Stimulated activated CD8-positive, alpha-beta memory T cell treated with anti-CD3 and anti-CD28 coated beads, Interleukin-4, amount 100 ng/mL, for 48 hours (primary cell): Measurements from ENCODE around the gene VWA5B1.

ENCODE experiments used
- DNase-seq: peaks from one replicate; pipeline ENCODE4 v3.0.0-alpha.2; 2020

VWA5B1 gene

DNA sequence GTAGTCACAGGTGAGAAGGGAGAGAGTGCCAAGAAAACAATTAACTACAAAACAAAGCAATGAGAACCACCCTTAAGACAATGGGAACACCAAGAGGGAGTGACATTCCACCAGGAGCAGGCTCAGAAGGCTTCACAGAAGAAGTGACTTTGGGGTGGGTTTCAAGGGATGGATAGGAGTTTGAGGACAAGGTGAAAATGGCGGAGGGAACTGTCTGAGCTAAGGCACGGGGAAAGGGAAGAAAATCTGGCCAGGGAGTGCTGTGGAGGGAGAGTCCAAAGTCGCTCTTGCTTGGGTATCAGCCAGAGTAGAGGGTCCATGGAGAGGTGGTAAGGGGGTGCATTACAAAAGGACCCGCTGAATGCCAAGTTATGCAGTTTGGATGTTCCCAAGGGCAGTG is 108.1 kb downstream of the VWA5B1 start:
- no peak for DNase-seq

GRCh38 chr1:20399196-20399595 is 108.5 kb downstream of the VWA5B1 start:
- no peak for DNase-seq

GRCh38 chr1:20399606-20400180 is 109.0 kb downstream of the VWA5B1 start:
- no peak for DNase-seq

- DNase-seq, result peak; percentile 6
These were observed 109.9 kb downstream of the VWA5B1 start for GRCh38 chr1:20400341-20401177.

- no peak for DNase-seq
These were observed 110.8 kb downstream of the VWA5B1 start for GRCh38 chr1:20401405-20402010.

- no peak for DNase-seq
These were observed 112.1 kb downstream of the VWA5B1 start for GRCh38 chr1:20402585-20403422.

DNA sequence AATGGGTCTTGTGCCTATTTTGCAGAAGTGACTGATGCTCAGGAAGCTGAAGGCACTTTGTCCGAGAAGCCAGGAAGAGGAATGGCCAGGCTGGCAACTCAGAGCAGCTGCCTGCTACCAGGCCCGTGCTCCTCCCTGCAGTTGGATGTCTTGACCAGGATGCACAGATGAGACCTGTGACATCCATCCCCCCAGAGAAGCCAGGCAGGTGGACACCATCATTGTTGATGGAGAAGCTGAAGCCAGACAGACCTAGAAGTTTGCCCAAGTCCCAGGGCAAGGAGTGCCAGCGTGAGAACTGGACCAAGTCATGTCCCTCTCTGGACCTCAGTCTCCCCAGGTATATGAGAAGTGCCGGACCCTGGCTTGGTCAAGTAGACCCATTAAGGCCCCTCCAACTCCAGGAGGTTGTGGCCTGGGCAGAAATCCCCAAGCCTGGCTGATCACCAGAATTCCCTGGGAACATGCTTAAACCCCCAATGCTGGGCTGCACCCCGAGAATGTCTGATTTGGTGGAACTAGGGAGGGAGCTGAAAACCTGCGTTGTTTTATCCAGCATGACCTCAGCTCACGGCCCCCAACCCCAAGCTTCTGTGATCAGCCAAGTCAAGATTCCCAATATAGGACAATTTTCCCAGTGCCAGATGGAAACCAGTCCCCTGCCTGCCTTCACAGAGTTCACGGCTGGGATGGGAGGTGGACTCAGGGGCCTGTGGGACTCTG is 112.9 kb downstream of the VWA5B1 start:
- no peak for DNase-seq

GRCh38 chr1:20404466-20404865 is 113.8 kb downstream of the VWA5B1 start:
- DNase-seq, result no peak
